A549 (cell line): ENCODE results near the gene CEACAM16.
"Not testable (repeated sequence)": the region's sequence is repeated elsewhere in the genome, so short reads cannot be mapped to it uniquely, and the experiment has no call there.

Experiments used
- BCL3 ChIP-seq: fragments of >200 bp; sonication (Bioruptor Twin); formaldehyde crosslinking; IDR thresholded peaks from 3 replicates; pipeline ENCODE4 v1.6.1; 2016
- CEBPB ChIP-seq, 2 experiments: fragments of >200 bp in 1 of 2; sonication (Bioruptor Twin) in 1 of 2; formaldehyde crosslinking in 1 of 2; IDR thresholded peaks; 2 replicates each; pipeline ENCODE4 v1.6.1; 2012 to 2016
- CTCF ChIP-seq: fragments of >200 bp; sonication (Bioruptor Twin); formaldehyde crosslinking; IDR thresholded peaks from 3 replicates; pipeline ENCODE4 v1.5.1; 2016
- FOSL2 ChIP-seq, 2 experiments: fragments of 450-650 bp in 1 of 2; fragments of >200 bp in 1 of 2; sonication (Bioruptor Twin) in 1 of 2; formaldehyde crosslinking; IDR thresholded peaks; 2 replicates each; pipeline versions ENCODE4 v1.5.0 to v1.6.1; 2016 to 2020; ENCODE audit warnings: mild to moderate bottlenecking in 1 of 2, moderate library complexity in 1 of 2
- HMGXB4 ChIP-seq: fragments of 250-450 bp; sonication (Bioruptor Pico); IDR thresholded peaks from 2 replicates; pipeline ENCODE4 v1.5.0; 2021; ENCODE audit warnings: mild to moderate bottlenecking, moderate library complexity, borderline replicate concordance
- JUNB ChIP-seq: fragments of >200 bp; sonication (Bioruptor Twin); formaldehyde crosslinking; IDR thresholded peaks from 2 replicates; pipeline ENCODE4 v1.6.1; 2016
- PBX3 ChIP-seq: IDR thresholded peaks from 2 replicates; pipeline ENCODE4 v1.6.1; 2012
- PHF8 ChIP-seq: fragments of 200-600 bp; sonication (generic); IDR thresholded peaks from 2 replicates; pipeline ENCODE4 v1.6.1; 2016; ENCODE audit warnings: low read depth, mild to moderate bottlenecking, antibody characterized with exemption, moderate library complexity, borderline replicate concordance
- POLR2A ChIP-seq: IDR thresholded peaks from 2 replicates; pipeline ENCODE4 v1.6.1; 2012; ENCODE audit warnings: mild to moderate bottlenecking, low read length
- RAD21 ChIP-seq, 2 experiments: fragments of >200 bp in 1 of 2; sonication (Bioruptor Twin) in 1 of 2; formaldehyde crosslinking in 1 of 2; IDR thresholded peaks in 1 of 2; conservative IDR thresholded peaks in 1 of 2; 2 replicates in 1 of 2; 3 replicates in 1 of 2; pipeline ENCODE4 v1.6.1; 2012 to 2018; ENCODE audit warnings: inconsistent platforms in 1 of 2
- RARB ChIP-seq: fragments of 250-450 bp; sonication (Bioruptor Pico); IDR thresholded peaks from 2 replicates; pipeline ENCODE4 v1.8.0; 2021; ENCODE audit warnings: mild to moderate bottlenecking, moderate library complexity
- RCOR1 ChIP-seq: fragments of 150-350 bp; IDR thresholded peaks from 2 replicates; pipeline ENCODE4 v1.6.1; 2014; ENCODE audit warnings: antibody characterized with exemption, low read length, low read depth
- TP53 ChIP-seq: fragments of 250-450 bp; sonication (Bioruptor Pico); IDR thresholded peaks from 2 replicates; pipeline ENCODE4 v1.5.0; 2021; ENCODE audit warnings: mild to moderate bottlenecking, moderate library complexity
- ZSCAN20 ChIP-seq: fragments of 250-450 bp; sonication (Bioruptor Pico); IDR thresholded peaks from 2 replicates; pipeline ENCODE4 v1.8.0; 2022; ENCODE audit warnings: mild to moderate bottlenecking, moderate library complexity

GRCh38 chr19:44720396-44720795 lies 21.4 kb downstream of the CEACAM16 start:
- not testable (repeated sequence) for TF ChIP-seq CTCF; ZSCAN20 (CRISPR knock-in tag); RCOR1; RAD21 (conservative IDR thresholded peaks at IDR 0.05 in 1 of 2, IDR thresholded peaks at IDR 0.05 in 1 of 2); JUNB; HMGXB4 (CRISPR knock-in tag); POLR2A; RARB; FOSL2 (IDR thresholded peaks at IDR 0.05); FOSL2 (CRISPR knock-in tag; IDR thresholded peaks at IDR 0.05); PHF8; PBX3; CEBPB (IDR thresholded peaks at IDR 0.05); BCL3; TP53
